Cerebellar nuclear complex (tissue), 1 donor: ENCODE results near the gene TRIM9.

ENCODE experiments used
- DNase-seq, 2 experiments: peaks; one replicate each; lab custom pipeline; 2025; lab: John Stamatoyannopoulos, UW

TRIM9 gene

DNA sequence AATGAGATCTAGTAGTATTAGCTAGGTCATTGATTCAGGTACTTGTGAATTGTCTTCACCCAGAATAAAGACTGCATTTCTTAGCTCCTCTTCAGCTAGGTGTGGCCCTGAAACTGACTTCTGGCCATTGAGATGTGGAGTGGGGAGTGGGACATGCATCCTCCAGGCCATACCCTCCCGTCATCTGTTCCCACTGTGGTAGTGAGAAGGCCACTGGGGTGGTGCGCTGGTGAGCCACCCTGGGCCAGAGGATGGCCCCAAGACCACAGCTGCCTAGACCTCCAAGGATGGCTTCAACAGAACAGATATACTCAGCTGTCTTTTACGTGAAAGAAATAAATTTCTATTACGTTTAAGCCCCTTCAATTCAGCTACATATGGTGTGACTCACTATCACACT lies 36.5 kb downstream of the TRIM9 start:
- DNase-seq = no peak

DNA sequence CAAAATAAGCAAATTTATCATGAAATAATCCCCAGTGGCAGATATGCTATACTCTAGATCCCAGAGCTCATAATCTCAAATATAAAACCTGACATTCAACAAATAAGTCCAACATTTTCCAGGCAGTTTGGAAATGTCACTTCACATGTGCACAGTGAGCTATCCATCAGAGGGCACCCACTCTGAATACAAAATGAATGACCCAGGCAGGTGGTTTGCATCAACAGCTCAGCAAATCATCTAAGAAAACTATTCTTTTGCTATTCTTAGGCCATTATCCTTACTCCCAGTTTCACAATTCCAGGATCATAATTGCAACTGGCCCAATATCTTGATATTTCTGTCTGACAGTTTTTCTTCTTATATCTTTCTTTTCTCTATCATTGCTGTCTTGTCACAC lies 38.5 kb downstream of the TRIM9 start:
- DNase-seq = no peak

DNA sequence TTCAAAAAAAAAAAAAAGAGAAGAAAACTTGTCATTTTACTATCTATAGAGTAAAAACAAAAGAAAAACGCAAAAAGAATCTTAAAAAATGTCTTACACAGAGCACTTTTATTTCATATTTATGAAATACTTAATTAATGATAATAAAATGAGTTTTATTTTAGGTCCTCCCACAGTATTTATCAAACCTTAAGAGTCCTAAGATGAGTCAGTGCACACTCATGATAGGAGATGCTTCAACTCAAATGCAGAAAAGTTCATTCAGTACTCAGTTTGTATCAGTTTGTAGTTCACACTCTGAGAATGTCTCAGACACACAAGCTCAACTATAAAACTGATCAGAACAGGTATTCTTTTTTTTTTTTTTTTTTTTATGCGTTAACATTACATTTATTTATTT lies 41.7 kb downstream of the TRIM9 start:
- DNase-seq = no peak

DNA sequence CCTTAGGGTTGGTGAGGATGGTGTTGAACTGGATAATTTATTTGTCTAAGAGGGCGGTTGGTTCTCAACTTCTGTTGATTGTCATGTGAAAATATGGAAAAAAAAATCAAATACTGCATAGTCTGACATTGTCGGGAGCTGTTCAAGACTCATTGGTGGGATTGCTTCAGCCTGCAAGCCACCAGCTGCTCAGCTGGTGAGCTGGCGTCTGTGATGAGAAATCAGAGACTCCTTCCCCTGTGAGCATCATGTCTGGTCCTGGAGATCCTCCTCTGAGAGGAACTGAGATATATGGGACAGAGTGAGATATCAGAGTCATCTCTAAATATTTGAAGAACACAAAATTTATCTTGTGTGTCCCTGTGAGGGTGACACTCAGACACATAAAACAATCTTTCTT lies 49.9 kb downstream of the TRIM9 start:
- no peak for DNase-seq

DNA sequence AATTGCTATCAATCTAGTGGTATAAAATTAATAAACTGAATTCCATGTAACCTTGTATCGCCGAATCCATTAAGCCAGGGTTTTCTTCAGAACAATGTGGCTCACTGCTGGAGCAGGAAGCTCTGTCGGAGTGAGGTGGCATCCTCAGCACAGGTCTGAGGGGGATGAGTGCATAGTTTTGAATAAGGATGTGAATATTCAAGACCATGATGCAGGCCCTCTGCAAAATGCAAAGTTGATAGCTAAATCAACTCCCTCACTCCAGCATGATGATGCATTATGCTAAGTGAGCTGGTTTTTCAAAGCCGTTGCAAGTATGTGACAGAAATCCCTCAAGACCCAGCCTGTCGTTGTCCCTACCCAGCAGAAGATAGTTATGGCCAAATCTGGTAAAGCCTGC lies 53.0 kb downstream of the TRIM9 start:
- DNase-seq = no peak

DNA sequence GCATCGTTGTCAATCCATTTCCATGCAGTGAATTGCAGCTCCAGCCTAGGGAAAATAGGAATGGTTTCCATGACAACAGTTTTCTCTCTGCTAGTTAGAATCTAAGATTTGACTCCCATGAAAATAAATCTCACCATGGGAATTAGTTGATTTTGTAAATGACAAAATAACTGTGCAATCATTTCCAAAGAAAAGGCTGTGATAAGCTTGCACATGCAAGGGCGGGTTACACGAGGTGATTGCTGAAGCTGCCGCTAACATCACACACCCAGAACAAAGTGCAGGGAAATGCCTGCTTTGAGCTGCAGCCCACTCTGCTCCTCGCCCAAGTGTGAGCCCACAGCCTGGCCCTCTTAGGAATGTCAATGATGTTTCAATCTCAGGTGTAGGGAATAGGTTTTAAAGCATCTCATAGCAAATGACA lies 53.8 kb downstream of the TRIM9 start:
- DNase-seq = no peak

DNA sequence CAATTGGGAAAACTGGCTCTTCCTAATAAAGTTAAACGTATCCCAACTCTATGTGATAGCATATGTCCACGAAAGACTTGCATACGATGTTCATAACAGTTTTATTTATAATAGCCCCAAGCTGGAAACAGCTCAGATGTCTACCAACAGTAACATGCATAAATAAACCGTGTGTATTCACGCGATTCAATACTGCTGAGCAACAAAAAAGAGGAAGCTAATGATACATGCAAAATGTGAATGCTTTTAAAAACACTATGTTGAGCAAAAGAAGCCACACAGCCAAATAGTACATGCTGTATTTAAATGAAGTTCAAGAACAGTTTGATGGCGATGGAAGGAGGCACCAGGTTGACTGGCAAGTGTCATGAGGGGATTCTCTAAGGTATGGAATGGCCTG lies 55.7 kb downstream of the TRIM9 start:
- no peak for DNase-seq

DNA sequence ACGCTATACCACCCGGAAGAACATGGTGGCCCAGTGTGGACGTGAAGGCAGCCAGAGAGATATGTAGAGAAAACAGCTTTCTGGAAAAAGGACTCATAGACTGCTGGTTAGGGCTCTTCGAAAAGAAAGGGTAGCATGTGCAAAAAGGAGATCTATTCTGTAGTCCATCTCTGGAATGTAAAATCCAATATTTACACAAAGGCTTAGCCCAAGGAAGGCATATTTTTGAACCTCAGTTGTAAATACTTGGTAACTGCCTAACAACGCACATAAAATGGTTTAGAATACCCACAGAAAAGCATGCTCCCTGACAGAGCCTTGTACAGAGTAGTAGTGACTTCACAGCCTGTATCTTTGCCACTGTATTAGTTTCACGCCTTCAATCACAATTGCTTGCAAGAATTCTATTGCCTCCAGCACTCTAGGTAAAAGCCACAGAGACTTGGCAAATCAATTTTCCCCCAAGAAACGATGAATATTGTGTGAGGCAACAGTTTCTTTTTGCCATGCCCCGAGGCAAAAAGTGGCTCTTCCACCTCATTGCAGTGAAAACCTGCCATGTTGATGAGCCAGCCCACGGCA lies 59.2 kb downstream of the TRIM9 start:
- DNase-seq = no peak

DNA sequence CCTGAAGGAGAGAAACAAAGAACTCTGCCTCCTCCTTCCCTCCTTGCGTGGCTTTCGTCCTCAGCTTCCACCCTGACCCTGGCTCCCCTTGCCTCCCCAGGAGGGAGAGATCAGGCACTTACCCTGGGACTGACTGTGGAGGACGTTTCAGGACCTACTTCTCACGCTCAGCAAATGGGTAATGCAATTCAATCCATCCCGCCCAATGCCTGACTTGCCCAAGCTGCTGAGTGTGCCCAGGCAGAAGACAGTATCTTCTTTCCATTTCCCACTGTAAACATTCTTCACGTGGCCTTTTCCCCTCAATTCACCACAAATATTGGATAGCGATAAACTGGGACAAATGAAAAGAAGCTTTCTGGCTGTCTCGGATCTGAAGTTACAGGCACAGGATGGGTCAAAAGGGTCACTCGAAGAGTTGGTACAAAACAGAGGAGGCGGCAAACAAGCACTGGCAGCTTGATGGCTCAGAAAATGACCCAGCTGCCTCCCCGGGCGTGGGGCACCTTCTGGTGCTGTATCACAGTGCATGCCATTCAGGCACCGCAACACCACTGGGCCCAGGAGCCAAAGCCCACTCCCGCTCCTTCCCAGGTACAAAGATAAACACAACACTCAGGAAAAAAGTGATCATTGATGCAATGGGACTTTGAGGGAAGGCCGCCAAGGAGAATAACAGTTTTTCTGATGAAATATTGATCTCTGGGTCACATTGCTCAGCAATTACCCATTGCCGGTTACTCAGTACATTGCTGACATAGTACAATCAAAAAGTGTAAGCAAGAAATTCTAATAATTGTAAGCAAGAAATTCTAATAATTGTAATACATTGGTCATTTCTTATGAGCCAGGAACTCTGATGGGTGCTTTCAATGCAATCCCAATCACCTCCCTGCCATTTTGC lies 65.8 kb downstream of the TRIM9 start:
- peak in 1 of 2 experiments; percentile 25 for DNase-seq

DNA sequence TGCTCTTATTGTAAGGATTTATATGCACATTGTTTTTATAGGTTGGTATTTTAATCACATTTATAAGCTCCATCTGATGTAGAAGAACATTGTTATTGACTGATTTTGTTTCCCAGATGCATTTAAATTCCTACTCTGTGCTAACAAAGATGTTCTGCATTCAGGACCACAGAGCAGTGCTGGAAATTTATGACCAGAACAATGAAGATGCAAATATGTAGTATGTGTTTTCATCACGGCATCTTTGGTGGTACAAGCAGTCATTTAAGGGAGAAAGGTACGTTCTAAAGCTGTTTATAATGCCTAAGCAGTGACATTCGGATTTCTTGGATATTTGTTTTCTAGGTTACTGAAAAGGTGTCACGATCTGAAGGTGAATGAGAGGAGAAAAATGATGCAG lies 66.5 kb downstream of the TRIM9 start:
- DNase-seq = no peak

DNA sequence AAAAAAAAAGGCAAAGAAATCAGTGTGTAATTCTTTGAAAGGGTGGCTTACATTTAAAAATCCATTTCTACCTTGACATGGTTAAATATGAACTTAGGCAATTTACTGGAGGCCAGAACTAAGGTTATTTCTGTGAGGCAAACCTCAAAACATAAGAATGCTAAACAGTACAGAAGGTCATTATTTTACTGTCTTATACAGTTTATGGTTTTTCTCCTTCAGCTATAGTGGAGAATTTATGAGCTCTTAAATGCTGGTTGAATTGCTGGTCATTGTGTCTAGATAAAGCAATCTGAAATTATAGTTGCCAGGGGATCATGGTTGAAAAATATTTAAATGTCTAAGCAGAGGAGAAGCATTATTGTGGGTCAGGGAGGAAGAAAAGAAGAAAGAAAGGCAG lies 70.5 kb downstream of the TRIM9 start:
- no peak for DNase-seq

DNA sequence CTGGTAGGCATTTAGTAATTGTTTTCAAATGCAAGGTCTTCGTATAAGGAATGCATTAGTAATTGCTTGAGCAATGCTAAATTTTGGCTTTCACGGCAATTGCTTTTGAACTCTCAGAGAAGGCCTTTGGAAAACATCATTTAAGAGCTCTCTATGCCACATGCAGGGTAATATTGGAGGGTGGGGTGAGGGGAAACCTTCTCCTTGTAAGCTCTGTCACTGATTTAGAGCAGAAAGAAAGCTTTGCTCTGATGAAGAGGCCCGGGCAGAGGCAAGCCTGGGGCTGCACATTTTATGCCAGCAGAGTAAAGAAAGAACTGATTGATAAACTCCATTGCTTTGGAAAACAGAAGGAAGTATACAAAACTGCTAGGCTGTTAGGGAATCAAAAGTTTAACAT lies 70.9 kb downstream of the TRIM9 start:
- DNase-seq = no peak

DNA sequence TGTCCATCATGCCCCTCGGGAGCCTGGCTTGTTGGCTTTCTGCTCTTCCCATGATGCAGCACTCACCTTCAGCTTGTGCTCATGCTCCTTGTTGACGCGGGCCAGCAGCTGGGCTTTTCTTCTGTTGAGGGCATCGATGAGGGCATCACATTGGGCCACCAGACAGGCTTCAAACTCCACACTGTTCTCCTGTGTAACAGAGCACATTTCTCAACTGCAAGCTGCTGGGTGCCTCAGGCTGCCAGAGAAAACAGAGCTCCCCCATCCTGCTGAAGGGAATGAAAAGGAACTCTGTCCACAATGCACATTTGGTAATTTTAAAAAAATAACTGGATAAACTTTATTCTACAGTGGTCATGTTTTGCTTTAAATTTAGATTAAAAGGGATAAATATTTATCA lies 72.1 kb downstream of the TRIM9 start:
- no peak for DNase-seq

DNA sequence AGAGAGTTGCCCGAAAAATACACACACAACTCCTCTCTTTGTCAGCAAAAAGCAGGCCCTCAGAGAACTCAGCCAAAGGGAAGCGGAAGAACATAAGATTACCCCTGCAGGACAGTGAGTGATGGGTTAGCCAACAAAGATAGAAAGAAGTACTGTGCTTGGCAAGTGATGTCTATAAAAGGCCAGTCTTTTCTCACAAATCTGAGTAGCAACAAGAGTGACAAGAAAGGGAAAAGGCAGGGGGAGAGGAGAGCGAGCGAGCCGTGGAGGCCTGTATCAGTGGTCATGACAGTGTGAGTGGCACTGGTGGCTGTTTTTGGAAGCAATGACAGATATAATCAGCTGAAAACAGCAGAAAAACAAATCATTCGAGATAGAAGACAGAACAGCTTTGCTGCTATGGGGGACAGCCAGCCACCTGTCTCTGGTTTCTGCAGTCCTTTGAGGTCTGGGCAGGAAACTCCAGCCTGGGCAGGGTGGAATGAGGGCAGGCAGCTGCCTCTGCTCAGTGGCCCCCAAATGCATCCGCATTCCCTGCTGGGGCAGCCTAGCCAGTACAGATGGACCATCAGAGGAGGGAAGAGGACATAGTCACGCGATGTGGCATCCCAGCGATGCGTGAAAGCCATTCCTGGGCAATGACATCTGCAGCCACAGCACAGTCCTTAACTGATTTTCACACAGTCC lies 74.7 kb downstream of the TRIM9 start:
- DNase-seq = peak; percentile 75 to 96

DNA sequence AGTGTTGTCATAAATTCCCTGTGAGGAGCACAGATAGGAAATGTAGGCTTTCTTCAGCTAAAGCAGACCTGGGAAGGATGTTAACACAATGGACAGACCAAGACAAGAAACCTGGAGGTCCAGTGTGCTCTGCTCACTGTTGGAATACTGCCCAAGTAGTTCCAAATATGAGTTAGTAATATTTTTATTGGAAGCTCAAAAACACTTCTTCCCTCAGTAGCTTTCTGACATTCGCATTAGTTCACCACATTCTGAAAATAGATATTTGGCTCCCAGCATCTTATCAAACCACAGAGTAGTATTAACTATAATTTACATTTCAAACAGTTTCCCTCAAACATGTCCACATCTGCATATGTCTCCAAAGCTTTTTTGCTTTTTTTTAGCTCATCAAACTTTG lies 75.8 kb downstream of the TRIM9 start:
- DNase-seq = no peak

DNA sequence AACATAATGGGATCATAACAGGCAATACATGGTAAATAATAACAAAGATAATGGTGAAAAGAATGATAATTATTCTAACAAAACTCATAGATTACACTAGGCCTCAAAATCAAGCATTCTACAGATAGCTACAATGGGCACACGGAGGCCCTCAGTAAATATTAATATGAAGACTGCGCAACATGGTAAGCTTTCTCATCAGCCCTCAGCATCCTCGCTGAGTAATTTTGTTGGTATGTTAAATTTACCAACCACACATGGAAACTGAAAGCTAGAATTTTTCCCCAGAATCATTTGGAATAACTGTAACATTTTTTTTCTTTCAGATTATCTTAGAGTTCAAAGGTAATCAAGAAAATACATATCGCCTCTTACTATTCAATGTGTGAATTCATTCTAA lies 76.4 kb downstream of the TRIM9 start:
- DNase-seq = no peak

DNA sequence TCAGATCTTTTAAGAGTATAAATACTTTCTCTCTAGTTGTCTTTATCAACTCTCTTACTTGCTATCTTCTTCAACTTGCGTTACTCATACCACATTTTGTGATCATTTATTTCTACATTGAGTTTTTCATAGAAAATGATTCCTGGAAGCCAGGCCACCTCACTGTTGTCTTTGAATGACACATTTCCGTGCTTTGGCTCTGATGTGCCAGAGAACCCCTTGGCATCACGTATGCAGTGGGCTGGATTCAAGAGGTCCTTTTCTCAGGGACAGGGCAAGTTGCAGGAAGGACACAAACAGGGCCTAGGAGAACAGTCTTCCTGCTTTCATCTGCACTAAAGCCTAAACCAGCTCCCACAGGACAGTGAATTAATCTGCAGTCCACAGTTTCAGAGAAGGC lies 80.3 kb downstream of the TRIM9 start:
- DNase-seq = no peak

DNA sequence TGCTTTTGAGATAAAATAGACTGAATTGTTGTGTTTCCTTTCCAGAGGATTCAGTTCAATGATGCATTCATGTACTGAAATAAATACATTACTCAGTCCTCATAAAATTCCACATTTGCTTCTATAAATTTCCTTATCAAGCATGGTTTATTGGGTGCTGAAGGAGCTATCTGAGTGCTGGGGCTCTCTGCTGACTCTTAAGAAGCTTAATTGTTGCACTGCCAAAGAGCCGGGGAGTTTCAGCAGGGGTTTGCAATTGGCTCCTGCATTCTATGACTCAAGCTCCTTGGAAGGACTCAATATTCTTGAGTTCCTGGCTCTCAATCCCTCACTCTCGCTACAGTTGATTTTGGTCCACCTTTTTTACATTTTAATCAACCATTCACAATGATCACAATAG lies 80.8 kb downstream of the TRIM9 start:
- peak in 1 of 2 experiments; percentile 11 for DNase-seq

DNA sequence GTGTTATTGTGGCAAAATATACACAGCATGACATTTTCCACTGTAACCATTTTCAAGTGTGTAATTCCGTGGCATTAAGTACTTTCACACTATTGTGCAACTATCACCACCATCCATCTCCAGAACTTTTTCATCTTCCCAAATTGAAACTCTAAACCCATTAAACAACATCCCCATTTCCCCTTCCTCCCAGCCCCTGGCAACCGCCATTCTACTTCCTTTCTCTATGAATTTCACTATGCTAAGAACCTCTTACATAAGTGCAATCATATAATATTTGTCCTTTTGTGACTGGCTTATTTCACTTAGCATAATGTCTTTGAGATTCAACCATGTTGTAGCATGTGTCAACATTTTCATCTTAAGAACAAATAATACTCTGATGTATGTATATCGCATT lies 82.8 kb downstream of the TRIM9 start:
- DNase-seq = no peak

DNA sequence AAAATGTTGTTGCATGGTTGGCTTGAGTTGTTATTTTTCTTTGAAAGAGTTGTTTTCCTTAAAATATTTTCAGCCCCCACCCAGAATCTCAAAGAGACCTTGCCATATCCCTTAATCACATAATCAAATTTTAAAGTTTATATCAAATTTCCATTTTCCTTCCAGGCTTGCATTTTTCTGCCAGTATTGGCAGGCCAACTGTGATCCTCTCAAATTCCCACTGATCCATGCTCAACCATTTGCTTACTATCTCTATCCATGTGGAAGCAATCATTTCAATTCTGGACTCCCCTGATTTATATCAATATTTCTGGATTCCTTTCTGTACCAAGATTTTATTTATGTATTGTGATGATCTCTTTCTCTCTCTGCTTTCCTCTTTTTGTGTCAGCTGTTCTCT lies 86.5 kb downstream of the TRIM9 start:
- DNase-seq = no peak

DNA sequence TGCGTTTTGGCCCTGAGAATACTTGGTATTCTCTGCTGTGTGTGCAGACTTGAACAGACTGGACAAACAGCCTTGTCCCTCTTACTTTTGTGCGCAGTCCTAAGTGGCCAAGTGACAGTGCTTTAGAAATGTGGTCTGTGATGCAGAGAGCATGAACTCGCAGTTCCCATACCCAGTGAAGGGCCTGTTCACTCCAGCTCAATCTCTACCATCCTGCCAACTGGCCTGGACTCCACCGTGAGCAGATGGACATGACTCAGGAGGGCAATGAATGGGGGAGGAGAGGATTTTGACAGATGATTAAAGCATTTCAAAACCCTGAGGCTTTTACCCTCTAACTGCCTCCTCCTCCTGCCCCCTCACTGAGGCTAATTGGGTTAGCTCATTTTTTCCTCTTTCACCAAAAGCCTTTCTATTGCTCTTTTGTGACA lies 88.1 kb downstream of the TRIM9 start:
- peak; percentile 92 to 97 for DNase-seq

DNA sequence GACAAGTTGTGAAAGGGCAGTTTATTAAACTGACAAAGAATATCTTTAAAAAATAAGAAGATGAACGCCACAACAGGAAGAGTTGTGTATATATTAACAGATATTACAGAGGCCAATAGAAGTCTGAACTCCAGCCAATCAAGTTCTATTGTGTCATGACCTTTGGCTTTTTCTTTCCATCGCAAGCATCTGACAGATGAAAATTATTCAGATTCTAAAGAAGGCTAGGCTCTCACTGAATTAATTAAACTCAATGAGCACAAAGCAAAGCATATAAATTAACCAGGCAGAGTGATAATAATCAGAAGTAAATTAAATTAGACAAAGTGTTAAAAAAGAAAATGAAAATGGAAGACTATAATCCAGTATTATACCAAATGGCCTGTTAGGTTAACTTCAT lies 88.6 kb downstream of the TRIM9 start:
- DNase-seq = no peak
